Endodermal cell (in vitro differentiated cells): ENCODE measurements around the gene CRYBG3. TPM values are rescaled to one million over a fixed set of nuclear protein-coding genes. Genes with fewer than 3 reads are reported as not detected.

Source experiments
- DNase-seq: peaks from one replicate; pipeline ENCODE4 v3.0.0-alpha.2; 2017
- H3K27ac ChIP-seq: 2 replicates; pipeline ENCODE4 v1.5.1; 2013; ENCODE audit warnings: mild to moderate bottlenecking, low read depth, low read length, moderate library complexity
- H3K27me3 ChIP-seq: 2 replicates; pipeline ENCODE4 v1.6.1; 2013; ENCODE audit warnings: mild to moderate bottlenecking, low read length, moderate library complexity; ENCODE audit not compliant: insufficient read depth, control insufficient read depth, poor library complexity, severe bottlenecking
- H3K36me3 ChIP-seq: 2 replicates; pipeline ENCODE4 v1.7.0; 2013; ENCODE audit warnings: mild to moderate bottlenecking, low read length, moderate library complexity; ENCODE audit not compliant: control insufficient read depth, insufficient read depth
- H3K4me1 ChIP-seq: one replicate; pipeline ENCODE4 v1.7.0; 2013; ENCODE audit warnings: low read length; ENCODE audit not compliant: control insufficient read depth, insufficient read depth
- H3K4me3 ChIP-seq: 2 replicates; pipeline ENCODE4 v1.5.1; 2013; ENCODE audit warnings: mild to moderate bottlenecking, low read length, moderate library complexity
- H3K9ac ChIP-seq: 2 replicates; pipeline ENCODE4 v1.6.1; 2013; ENCODE audit warnings: mild to moderate bottlenecking, low read length, moderate library complexity; ENCODE audit not compliant: poor library complexity, severe bottlenecking; ENCODE audit errors: extremely low read depth
- H3K9me3 ChIP-seq: 2 replicates; pipeline ENCODE4 v1.6.1; 2013; ENCODE audit warnings: mild to moderate bottlenecking, low read length, moderate library complexity; ENCODE audit not compliant: control insufficient read depth
- H3K27ac Mint-ChIP-seq: 2 replicates; pipeline ENCODE4 v1.8.0; 2020; ENCODE audit warnings: mixed read lengths
- H3K27me3 Mint-ChIP-seq: 2 replicates; pipeline ENCODE4 v1.8.0; 2021; ENCODE audit warnings: mild to moderate bottlenecking, mixed read lengths; ENCODE audit not compliant: insufficient read depth
- H3K36me3 Mint-ChIP-seq: 2 replicates; pipeline ENCODE4 v1.8.0; 2020; ENCODE audit warnings: low read depth, mixed read lengths
- H3K4me1 Mint-ChIP-seq: 2 replicates; pipeline ENCODE4 v1.8.0; 2020; ENCODE audit warnings: mixed read lengths
- H3K4me3 Mint-ChIP-seq: 2 replicates; pipeline ENCODE4 v1.8.0; 2020; ENCODE audit warnings: mild to moderate bottlenecking, moderate library complexity, mixed read lengths
- H3K9me3 Mint-ChIP-seq: 2 replicates; pipeline ENCODE4 v1.8.0; 2020; ENCODE audit warnings: mild to moderate bottlenecking, mixed read lengths
- CTCF ChIP-seq: fragments of 200-600 bp; sonication (generic); conservative IDR thresholded peaks from 2 replicates; pipeline ENCODE4 v1.5.0; 2021; ENCODE audit warnings: antibody characterized with exemption, mild to moderate bottlenecking
- WGBS, 2 experiments: methylation state at CpG; one replicate each; pipeline versions ENCODE4 v1.1.5 to v1.1.7; 2013; ENCODE audit warnings: missing lambda C conversion rate in 2 of 2, mixed read lengths in 1 of 2; ENCODE audit not compliant: insufficient coverage in 1 of 2, insufficient read length in 1 of 2; 5-methylcytosine and 5-hydroxymethylcytosine counted together
- total RNA-seq, 2 donors: library from RNA; stranded (reverse); fragmentation: NEBNext Ultra II Directional in 1 of 2; extraction: Animal tissue kit (Norgen Biotek cat#: 25700) in 1 of 2; gene quantifications; 2 replicates in 1 of 2; 3 replicates in 1 of 2; pipeline ENCODE4 v1.2.1, GENCODE V29; 2021

Gene CRYBG3
- total RNA-seq, 2 donors from 2014 or later = 9.7 to 10.8 TPM

GRCh38 chr3:97862582-97862981 is 40.8 kb downstream of the CRYBG3 start:
- Mint-ChIP-seq H3K27ac (no peak overlapping the region), H3K4me1 (peaks cover 15% of the 10 kb centered on the region), H3K36me3 (no peaks in the 10 kb centered on the region), H3K4me3 (no peak overlapping the region), H3K27me3 (no peaks in the 10 kb centered on the region), H3K9me3 (no peaks in the 10 kb centered on the region)
- WGBS, 2 experiments = 88% methylated on average over 1 of the region's 1 CpG; no CpG with 5 or more reads in 1 of the 2 experiments
- Histone ChIP-seq H3K9ac (no peak overlapping the region), H3K9me3 (no peaks in the 10 kb centered on the region), H3K27ac (no peak overlapping the region), H3K4me3 (no peak overlapping the region), H3K27me3 (no peaks in the 10 kb centered on the region), H3K36me3 (no peaks in the 10 kb centered on the region), H3K4me1 (no peaks in the 10 kb centered on the region)
- TF ChIP-seq CTCF = no peak
- no peak for DNase-seq

DNA sequence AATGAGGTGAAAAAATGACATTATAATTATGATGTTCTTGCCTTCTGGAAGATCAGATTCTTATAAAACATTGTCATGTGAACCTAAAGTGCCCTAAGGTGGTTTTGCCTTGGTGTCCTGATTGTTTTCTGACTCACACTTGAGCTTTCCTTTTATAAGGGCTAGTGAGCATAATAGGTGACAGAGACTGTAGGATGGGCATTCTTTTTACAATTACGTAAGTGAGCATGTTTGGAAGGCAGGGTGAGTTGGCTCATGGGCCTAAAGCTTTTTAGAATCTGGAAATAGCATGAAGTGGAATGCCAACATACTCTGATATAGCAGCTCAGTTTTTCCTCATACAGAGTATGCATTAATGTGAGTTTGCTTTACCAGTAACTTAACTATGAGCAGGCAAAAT is 41.2 kb downstream of the CRYBG3 start:
- H3K4me1 Mint-ChIP-seq = peaks cover 15% of the 10 kb centered on the region
- no peak overlapping the region for H3K4me3 ChIP-seq
- WGBS, 2 experiments = 92 to 100% methylated on average over 1 of the region's 1 CpG
- no peaks in the 10 kb centered on the region for H3K36me3 ChIP-seq
- H3K9ac ChIP-seq = no peak overlapping the region
- no peaks in the 10 kb centered on the region for H3K9me3 ChIP-seq
- H3K36me3 Mint-ChIP-seq = no peaks in the 10 kb centered on the region
- H3K9me3 Mint-ChIP-seq = no peaks in the 10 kb centered on the region
- no peak overlapping the region for H3K27ac Mint-ChIP-seq
- DNase-seq = no peak
- H3K27ac ChIP-seq = no peak overlapping the region
- H3K4me3 Mint-ChIP-seq = no peak overlapping the region
- no peaks in the 10 kb centered on the region for H3K27me3 ChIP-seq
- H3K4me1 ChIP-seq = no peaks in the 10 kb centered on the region
- H3K27me3 Mint-ChIP-seq = no peaks in the 10 kb centered on the region
- TF ChIP-seq CTCF = no peak

DNA sequence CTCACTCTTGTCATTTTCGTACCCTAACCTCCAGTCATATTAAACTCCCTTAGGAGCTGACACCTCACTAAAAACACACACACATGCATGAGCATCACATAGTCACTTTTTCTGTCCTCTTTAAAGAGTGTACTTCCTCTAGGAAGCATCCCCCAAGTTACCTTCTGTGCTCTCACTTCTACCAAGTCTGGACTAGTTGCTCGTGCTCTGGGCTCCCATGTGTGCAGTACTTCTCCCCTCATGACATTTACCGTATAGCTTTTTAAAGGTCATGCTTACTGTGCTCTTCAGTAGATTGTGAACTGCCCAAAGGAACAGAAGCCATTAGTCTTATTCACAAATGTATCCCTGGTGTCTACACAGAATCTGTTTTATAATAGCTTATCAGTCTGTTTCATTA is 42.0 kb downstream of the CRYBG3 start:
- DNase-seq = no peak
- 94 to 100% methylated on average over 2 to 3 of the region's 3 CpGs for WGBS, 2 experiments

More for the DNA sequence above, 42.0 kb downstream of the CRYBG3 start:
- Mint-ChIP-seq H3K4me1 (peaks cover 14% of the 10 kb centered on the region), H3K9me3 (no peaks in the 10 kb centered on the region), H3K27ac (no peak overlapping the region), H3K27me3 (no peaks in the 10 kb centered on the region), H3K36me3 (no peaks in the 10 kb centered on the region), H3K4me3 (no peak overlapping the region)
- no peak for TF ChIP-seq CTCF
- Histone ChIP-seq H3K27ac (no peak overlapping the region), H3K4me1 (no peaks in the 10 kb centered on the region), H3K27me3 (no peaks in the 10 kb centered on the region), H3K36me3 (no peaks in the 10 kb centered on the region), H3K4me3 (no peak overlapping the region), H3K9ac (no peak overlapping the region), H3K9me3 (no peaks in the 10 kb centered on the region)
